Motor neuron (in vitro differentiated cells): ENCODE results near the gene AP2A2. TPM values are rescaled to one million over a fixed set of nuclear protein-coding genes. Genes with fewer than 3 reads are reported as not detected.
A peak's percentile ranks its signal among the peaks of the same experiment; 100 is the strongest.

Experiments used
- ATAC-seq, 8 experiments: fragments of 200-7000 bp; cut with Tn5 transposase; replicated peaks in 6 of 8; 2 replicates each; pipeline ENCODE4 v1.8.0; 2021; ENCODE audit warnings: mild to moderate bottlenecking in 8 of 8, moderate library complexity in 8 of 8
- H3K27ac ChIP-seq, 2 donors: fragments of 250-450 bp; sonication (Bioruptor Pico); 2 replicates each; pipeline ENCODE4 v1.9.0; 2021; ENCODE audit warnings: antibody characterized with exemption in 2 of 2, mild to moderate bottlenecking in 2 of 2, moderate library complexity in 1 of 2
- H3K4me1 ChIP-seq, 2 donors: fragments of 250-450 bp; sonication (Bioruptor Pico); replicated peaks in 1 of 2; 2 replicates each; pipeline ENCODE4 v1.6.1; 2021; ENCODE audit warnings: antibody characterized with exemption in 2 of 2, mild to moderate bottlenecking in 2 of 2, moderate library complexity in 1 of 2
- H3K4me3 ChIP-seq, 5 donors: fragments of 250-450 bp; sonication (Bioruptor Pico); 2 replicates each; pipeline ENCODE4 v1.9.0; 2021; ENCODE audit warnings: antibody characterized with exemption in 5 of 5, mild to moderate bottlenecking in 5 of 5, moderate library complexity in 4 of 5
- WGBS, 10 experiments: fragments of 450-650 bp; shearing (Covaris generic); methylation state at CpG; one replicate each; pipeline ENCODE4 v1.0.0; 2022; 5-methylcytosine and 5-hydroxymethylcytosine counted together
- in situ Hi-C, 9 experiments: fragments of 400-800 bp; cut with MboI; loops; one replicate each; pipeline ENCODE4 v1.15.0; 2021; ENCODE audit warnings: low sequenced_read_pairs in 9 of 9, low pct_unique_long_range_greater_than_20kb in 2 of 9; ENCODE audit not compliant: unreplicated experiment in 9 of 9
- total RNA-seq, 8 experiments: library from RNA; unstranded; fragments of 300-600 nt; gene quantifications; 2 replicates each; pipeline versions ENCODE4 v1.2.3 to v1.2.4, GENCODE V29; 2022

AP2A2 gene
- total RNA-seq, 8 experiments from 2014 or later: 31.3 to 78.4 (median 45.8) TPM

GRCh38 chr11:890794-891540, 34.7 kb upstream of the AP2A2 start:
- peak in 5 of 8 experiments; percentile 85 to 92 (median 88) for ATAC-seq
- 0 to 100% (median 56%) methylated on average over 1 to 5 of the region's 27 CpGs; no CpG with 5 or more reads in 7 of the 10 experiments for WGBS, 10 experiments
- in situ Hi-C loops: no loop called here
- Histone ChIP-seq H3K4me3 (no peak overlapping the region), H3K27ac (peak overlapping the region; percentile 81 to 84), H3K4me1 (peaks cover 27 to 28% of the 10 kb centered on the region in 2 donors)

DNA sequence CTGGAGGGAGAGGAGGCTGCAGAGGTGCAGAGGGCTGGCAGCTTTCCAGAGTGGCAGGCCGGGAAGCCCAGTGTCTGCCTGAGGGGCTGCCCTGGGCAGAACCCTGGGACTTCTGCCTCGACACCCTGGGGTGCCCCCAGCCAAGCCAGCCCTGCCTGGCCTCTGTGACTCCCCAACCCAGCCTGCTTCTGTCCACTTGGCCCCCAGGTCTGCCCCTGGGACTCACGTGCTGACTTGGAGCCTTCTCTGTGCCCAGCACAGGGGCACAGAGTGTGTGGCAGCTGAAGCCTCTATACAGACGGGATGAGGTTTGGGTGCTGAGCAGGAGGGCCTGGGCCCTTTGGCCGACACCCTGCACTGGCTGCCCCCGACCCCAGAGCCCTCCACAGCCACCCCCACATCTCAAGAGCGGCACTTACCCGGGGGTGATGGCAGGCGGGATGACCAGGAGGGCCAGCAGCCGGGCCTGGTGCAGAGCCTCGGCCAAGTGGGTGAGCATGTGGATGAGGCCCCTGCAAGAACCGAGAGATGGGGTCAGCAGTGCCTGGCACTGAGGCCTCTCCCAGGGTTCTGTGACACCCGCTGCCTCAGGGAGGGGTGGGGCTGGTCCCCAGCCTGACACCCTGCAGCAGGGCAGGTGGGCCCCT, 32.5 kb upstream of the AP2A2 start:
- H3K4me3 ChIP-seq: no peak overlapping the region
- no peak for ATAC-seq
- H3K4me1 ChIP-seq: peaks cover 27 to 33% of the 10 kb centered on the region in 2 donors
- in situ Hi-C loops: no loop called here
- no peak overlapping the region for H3K27ac ChIP-seq
- WGBS, 10 experiments: 100% methylated on average over 2 of the region's 13 CpGs; no CpG with 5 or more reads in 9 of the 10 experiments

DNA sequence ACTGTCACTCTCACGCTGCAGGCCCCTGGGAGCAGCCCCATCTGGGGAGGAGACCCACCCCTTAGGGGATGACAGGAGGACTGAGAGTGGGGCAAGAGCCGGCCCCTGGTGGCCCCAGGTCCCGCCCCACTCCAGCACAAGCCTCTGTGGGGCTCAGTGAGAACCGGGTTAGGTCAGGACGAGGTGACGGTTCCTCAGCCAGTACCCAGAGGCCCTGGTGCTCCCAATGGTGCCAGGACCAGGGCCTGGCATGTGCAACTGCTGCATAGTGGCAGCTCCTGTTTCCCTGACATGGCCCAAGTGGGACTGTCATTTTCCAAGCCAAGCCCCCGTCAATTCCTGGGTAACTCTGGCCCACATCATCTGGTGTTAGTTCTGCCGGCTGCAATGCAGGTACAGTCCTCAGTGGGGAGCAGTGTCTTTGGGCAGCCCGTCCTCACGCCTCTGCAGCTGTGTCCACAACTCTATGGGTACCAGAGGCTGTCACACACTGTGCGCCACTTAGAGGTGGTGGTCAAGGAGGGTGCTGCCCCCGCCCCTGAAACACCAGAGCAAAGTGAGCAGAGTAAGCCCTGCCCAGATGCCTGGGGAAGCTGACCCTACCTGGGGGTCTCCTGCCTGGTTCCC, 31.0 kb upstream of the AP2A2 start:
- in situ Hi-C loops: no loop called here
- Histone ChIP-seq H3K27ac (no peak overlapping the region), H3K4me3 (no peak overlapping the region), H3K4me1 (peaks cover 21 to 31% of the 10 kb centered on the region in 2 donors)
- 77 to 100% (median 95%) methylated on average over 1 to 3 of the region's 12 CpGs; no CpG with 5 or more reads in 7 of the 10 experiments for WGBS, 10 experiments
- ATAC-seq: no peak

DNA sequence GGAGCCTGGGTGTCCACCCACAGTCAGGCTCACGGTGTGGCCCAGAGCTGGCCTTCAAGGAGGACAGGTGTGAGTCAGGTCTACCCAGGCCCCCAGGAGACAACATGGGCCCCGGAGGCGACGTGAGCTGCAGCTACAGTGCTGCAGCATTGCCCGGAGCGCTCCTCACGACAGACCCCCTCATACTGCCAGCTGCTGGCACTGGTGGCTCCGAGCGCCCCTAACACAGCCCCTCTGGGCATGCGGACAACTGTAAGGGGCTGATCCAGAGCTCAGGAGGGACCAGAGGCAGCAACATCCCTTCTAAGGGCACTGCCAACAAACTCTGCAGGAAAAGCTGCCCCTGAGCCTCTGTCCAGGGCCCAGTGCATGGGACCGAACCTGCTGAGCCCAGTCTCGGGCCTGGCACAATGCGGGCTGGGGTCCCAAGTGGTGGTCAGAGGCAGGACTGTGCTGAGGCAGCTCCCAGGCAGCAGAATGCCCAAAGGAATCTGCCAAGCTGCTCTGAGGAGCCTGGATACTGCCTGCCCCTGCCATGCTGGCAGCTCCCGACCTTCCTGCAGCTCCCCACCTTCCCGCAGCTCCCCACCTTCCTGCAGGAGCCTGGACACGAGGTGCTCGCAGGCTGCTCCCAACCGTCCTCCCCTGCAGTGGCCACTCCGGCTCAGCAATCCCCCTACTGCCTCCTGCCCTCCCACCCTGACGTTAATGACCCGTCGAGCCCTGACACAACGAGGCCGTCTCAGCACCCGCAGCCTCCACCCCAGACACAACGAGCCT, 30.1 kb upstream of the AP2A2 start:
- H3K4me3 ChIP-seq: no peak overlapping the region
- ATAC-seq: no peak
- H3K27ac ChIP-seq: no peak overlapping the region
- in situ Hi-C loops: no loop called here
- H3K4me1 ChIP-seq: peaks cover 12 to 23% of the 10 kb centered on the region in 2 donors
- 93 to 95% methylated on average over 3 to 4 of the region's 26 CpGs; no CpG with 5 or more reads in 8 of the 10 experiments for WGBS, 10 experiments

- ATAC-seq: peak in 1 of 8 experiments; percentile 1
- peaks cover 0 to 5% of the 10 kb centered on the region in 2 donors for H3K4me1 ChIP-seq
- H3K27ac ChIP-seq: peak overlapping the region in 1 of 2 donors; percentile 27
- in situ Hi-C loops: no loop called here
- 72 to 100% (median 100%) methylated on average over 1 to 8 of the region's 17 CpGs; no CpG with 5 or more reads in 5 of the 10 experiments for WGBS, 10 experiments
- H3K4me3 ChIP-seq: no peak overlapping the region
These were observed 28.2 kb upstream of the AP2A2 start for GRCh38 chr11:897253-898142.

- peak overlapping the region in 1 of 2 donors; percentile 27 for H3K27ac ChIP-seq
- H3K4me3 ChIP-seq: no peak overlapping the region
- peaks cover 0 to 5% of the 10 kb centered on the region in 2 donors for H3K4me1 ChIP-seq
- in situ Hi-C loops: no loop called here
- ATAC-seq: peak in 7 of 8 experiments; percentile 47 to 77 (median 70)
- 87% methylated on average over 9 of the region's 10 CpGs; no CpG with 5 or more reads in 9 of the 10 experiments for WGBS, 10 experiments
These were observed 27.5 kb upstream of the AP2A2 start for GRCh38 chr11:898143-898511.

- Histone ChIP-seq H3K4me3 (no peak overlapping the region), H3K4me1 (peaks cover 0 to 5% of the 10 kb centered on the region in 2 donors), H3K27ac (no peak overlapping the region)
- in situ Hi-C loops: no loop called here
- WGBS, 10 experiments: 75 to 100% (median 98%) methylated on average over 2 to 6 of the region's 22 CpGs; no CpG with 5 or more reads in 4 of the 10 experiments
- peak; percentile 37 to 82 (median 74) for ATAC-seq
These were observed 27.0 kb upstream of the AP2A2 start for GRCh38 chr11:898540-899190.

DNA sequence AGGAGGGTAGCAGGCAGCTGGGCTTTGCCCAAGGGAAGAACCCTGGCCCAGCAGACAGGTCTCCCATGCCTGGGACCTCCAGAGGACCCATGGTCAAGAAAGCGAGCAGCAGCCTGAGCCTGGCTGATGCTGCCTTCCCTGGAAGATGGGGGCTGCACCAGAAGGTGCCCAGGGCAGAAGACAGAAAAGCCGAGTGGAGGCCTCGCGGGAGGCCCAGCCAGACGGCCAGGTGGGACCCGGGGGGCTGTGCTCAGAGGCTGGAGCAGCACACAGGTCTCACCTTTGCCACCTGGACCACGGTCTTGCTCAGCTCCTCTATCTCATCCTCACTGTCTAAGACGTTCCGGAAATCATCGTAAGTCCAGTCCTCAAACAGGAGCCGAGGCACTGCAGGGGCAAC, 25.9 kb upstream of the AP2A2 start:
- Histone ChIP-seq H3K4me1 (peaks cover 0 to 5% of the 10 kb centered on the region in 2 donors), H3K4me3 (no peak overlapping the region), H3K27ac (no peak overlapping the region)
- 89 to 100% (median 95%) methylated on average over 1 to 3 of the region's 11 CpGs; no CpG with 5 or more reads in 6 of the 10 experiments for WGBS, 10 experiments
- ATAC-seq: no peak
- in situ Hi-C loops: no loop called here

GRCh38 chr11:900545-900944, 25.1 kb upstream of the AP2A2 start:
- no peak overlapping the region for H3K27ac ChIP-seq
- no peak for ATAC-seq
- peaks cover 0 to 5% of the 10 kb centered on the region in 2 donors for H3K4me1 ChIP-seq
- in situ Hi-C loops: no loop called here
- 60 to 100% (median 92%) methylated on average over 1 to 4 of the region's 7 CpGs; no CpG with 5 or more reads in 7 of the 10 experiments for whole genome bisulfite sequencing, 10 experiments
- no peak overlapping the region for H3K4me3 ChIP-seq

GRCh38 chr11:901452-902061, 24.1 kb upstream of the AP2A2 start:
- Histone ChIP-seq H3K4me3 (no peak overlapping the region), H3K4me1 (peaks cover 0 to 5% of the 10 kb centered on the region in 2 donors), H3K27ac (no peak overlapping the region)
- WGBS, 10 experiments: 50 to 100% (median 95%) methylated on average over 1 to 9 of the region's 19 CpGs; no CpG with 5 or more reads in 2 of the 10 experiments
- peak in 1 of 8 experiments; percentile 84 for ATAC-seq
- in situ Hi-C loops: no loop called here

- WGBS, 10 experiments: 92 to 100% (median 100%) methylated on average over 1 to 2 of the region's 7 CpGs; no CpG with 5 or more reads in 7 of the 10 experiments
- Histone ChIP-seq H3K27ac (no peak overlapping the region), H3K4me1 (peaks cover under 1 to 2% of the 10 kb centered on the region in 2 donors), H3K4me3 (no peak overlapping the region)
- in situ Hi-C loops: no loop called here
- ATAC-seq: no peak
These were observed 21.3 kb upstream of the AP2A2 start for GRCh38 chr11:904380-904779.
